HG03139 (cell line): ENCODE measurements around the gene FILIP1L.

Experiments
- ATAC-seq: cut with Tn5 transposase; IDR thresholded peaks from one replicate; pipeline ENCODE4 v1.9.1; 2021; ENCODE audit not compliant: unreplicated experiment

Gene FILIP1L

GRCh38 chr3:99955773-99956562, 158.3 kb downstream of the FILIP1L start:
- ATAC-seq: no peak

DNA sequence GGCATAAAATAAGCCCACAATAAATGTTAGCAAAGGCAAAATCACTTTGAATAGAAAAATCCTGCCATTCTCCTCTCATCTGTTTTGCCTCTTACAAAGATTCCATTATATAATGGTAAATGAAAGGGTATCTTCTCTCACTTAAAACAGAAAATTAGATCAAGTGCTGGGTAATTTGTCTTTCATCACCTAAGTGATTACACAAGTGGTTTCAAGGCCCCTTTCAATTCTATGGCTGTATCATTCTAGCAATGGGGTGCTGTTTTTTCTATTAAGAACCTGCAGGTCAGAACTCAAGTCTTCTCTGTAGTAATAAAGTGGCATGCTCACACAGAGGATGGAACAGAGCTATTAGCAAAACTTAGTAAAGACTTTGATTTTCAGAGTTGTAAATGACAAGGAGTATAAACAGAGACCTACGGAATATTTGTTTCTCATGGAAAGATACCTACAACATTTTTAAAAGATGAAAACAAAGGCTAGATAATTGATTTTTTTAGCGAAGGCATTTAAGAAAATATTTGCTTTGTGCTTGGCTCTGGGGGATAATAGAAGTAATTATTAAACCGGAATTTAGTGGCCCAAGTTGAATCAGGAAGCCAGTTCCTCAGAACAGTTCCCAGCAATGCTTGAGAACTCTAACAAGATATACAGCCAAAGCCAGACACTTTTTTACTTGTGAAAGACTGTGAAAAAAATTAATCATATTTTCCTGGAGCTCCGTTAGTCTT, 159.2 kb downstream of the FILIP1L start:
- no peak for ATAC-seq

DNA sequence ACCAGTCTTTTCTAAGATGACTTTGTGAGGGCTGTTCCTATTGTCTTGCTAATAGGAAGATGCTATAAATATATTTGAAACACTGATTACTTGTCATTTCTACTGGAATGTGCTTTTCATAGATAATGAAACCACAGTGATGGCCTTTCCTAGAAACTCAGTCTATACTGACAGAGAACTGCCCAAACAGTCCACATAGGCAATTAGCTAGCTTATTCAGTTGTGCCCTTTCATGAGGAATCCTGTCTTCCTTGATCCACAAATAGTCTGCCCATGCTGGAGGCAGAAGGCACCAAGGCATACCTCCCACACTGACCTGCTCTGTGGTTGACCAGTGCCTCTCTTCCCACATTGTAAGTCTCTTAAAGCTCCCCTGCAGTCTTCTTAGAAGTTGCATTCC, 160.7 kb downstream of the FILIP1L start:
- ATAC-seq: no peak

DNA sequence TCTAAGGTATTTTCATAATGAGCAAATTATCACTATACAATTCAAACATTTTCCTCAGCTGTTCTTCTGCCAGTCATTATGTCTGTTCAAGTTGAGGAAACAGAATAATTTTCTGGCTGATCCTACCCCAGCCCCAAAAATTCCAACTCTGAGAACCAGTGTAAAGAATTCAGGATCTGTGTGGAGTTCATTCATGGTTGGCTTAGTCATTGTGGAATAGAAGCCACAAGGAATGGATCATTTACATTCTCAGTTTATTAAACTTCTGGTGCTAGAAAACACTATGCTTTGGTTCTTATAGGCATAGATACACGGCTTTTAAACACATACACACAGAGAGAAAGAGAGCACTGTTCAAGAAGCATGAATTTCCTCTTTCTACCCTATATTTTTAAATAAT, 162.0 kb downstream of the FILIP1L start:
- ATAC-seq: no peak

GRCh38 chr3:99951701-99952100, 162.6 kb downstream of the FILIP1L start:
- no peak for ATAC-seq

DNA sequence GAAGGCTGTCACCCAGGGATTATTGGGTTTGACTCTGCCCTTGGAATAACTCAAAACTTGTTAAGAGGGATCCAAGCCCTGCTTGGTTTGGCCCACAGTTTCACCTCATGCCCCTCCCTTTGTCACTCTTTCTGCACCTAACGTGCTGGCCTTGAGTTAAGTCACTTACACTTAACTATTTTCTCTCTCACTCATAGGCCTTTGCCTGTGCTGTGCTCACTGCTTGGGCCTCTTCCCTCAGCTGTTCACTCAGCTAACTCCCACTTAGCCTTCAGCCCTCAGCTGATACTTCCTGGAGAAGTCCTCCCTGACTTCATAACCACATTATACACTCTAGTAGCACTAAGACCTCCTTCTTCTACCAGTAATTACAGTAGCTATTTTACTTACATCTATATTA, 163.4 kb downstream of the FILIP1L start:
- ATAC-seq: no peak

GRCh38 chr3:99949956-99950670, 164.2 kb downstream of the FILIP1L start:
- no peak for ATAC-seq

- no peak for ATAC-seq
These were observed 165.7 kb downstream of the FILIP1L start for GRCh38 chr3:99948467-99949089.

DNA sequence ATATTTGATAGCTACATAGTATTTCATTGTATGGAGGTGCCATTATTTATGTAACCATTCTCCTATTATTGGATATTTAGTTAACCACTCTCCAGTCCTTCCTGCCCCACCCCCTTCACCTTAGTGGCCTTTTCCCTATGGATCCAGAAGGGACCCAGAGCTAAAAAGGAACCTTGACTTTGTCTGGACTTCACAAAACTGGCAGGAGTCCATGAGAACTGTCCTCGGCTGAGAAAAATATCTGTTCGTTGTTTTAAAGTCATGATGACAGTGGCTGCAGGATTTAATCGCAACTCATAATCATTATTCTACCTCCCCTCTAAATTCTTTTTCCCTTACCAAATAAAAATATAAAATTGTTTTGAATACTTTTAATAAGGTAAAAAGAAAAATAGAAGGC, 166.9 kb downstream of the FILIP1L start:
- no peak for ATAC-seq

DNA sequence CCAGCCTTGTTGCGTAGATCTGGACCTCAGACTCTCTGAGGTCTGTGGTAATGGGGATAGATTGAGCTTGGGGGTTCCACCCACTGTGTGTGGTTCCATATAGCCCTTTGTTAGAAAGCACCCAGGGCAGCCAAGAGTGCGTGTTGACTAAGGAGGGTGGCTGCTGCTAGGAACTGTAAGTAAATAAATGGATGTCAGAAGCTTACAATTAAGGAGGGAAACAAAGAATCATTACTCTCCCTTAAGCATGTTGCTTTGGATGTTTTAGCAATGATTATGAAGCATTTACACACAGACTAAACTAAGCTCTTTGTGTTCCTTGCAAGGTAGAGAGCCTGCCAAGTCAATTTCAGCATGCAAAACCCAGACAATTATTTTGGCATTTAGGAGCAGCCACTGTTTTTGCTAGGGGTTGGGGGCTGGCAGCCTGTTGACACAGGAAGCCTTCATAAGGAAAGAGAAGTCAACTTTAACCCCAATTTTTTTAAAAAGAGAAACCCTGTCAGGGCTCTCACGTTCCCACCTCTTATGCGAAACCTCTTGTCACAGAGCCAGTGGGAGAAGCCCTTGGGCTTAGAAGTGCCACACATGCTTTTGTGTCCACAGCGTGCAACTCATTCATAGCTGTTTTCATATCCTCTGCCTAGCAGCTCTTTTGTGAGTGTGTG, 168.8 kb downstream of the FILIP1L start:
- no peak for ATAC-seq

DNA sequence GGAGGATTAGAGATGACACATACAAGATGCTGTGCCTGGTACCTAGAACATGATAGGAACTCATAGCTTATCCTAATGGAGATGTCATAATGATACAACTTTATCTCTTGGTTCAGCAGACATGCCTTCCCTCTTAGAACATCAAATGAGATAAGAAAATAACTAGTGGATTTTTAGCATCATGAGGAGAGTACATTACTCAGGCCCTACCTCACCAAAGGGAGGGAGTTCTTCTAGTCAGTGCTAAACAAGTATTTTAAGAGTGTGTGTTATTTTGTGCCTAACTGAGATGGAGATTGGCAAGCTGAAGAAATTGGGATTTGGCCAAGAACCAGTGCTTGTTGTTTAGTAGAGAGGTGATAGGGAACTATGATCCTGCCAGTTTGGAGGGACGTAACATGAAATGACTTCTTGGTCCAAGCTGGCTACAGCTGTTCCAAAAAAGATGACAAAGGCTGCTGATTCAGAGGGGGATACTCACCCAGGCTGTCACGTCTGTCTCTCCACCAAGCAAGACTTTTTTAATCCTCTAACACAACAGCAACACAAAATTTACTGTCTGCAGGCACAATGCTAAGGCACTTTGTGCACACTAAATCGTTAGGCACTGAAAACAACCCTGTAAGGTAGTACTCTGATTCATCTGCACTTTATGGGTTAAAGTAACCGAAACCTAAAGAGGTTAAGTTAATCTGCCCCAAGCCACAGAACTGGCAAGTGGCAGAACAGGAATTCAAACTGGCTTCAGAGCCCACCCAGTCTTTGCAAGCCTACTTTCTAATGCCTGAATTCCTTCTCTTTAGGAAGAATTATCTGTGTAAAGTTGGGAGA, 170.2 kb downstream of the FILIP1L start:
- no peak for ATAC-seq

DNA sequence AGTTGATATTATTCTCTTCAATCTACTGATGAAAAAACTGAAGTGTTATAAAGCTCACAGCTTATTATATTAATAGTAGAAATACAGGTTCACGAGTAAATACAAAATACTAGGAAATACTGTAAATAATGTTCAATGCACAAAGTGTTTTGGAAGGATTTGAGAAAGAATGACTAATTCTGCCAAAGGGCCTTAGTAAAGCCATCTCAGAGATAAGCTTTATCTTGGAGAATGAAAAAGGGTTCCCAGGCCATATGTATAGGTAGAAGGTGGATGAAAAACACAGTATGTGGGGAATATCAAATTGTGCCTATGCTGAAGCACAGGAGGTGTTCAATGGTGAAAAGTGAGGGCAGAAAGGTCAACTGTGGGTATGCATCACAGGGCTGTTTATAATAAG, 173.1 kb downstream of the FILIP1L start:
- ATAC-seq: no peak

DNA sequence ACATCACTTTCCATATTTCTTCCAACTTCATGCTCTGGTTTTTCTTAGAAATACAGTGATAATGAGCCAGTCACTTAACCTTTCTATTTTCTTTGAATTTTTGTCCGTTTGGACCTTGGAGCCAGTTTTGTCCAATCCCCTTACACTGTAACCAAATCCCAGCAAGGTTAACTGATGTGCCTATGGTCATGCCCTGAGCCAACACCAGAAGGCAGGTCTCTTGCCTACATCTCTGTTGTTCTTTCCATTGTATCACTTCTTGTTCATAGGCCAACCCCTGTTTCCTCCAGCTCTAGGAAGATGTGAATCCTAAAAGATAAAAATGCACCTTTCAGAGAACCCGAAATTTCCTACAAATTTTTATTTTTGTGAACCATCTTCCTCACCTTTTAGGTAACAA, 174.0 kb downstream of the FILIP1L start:
- ATAC-seq: no peak

- no peak for ATAC-seq
These were observed 174.4 kb downstream of the FILIP1L start for GRCh38 chr3:99939876-99940275.

- no peak for ATAC-seq
These were observed 175.9 kb downstream of the FILIP1L start for GRCh38 chr3:99938270-99938911.

GRCh38 chr3:99934975-99935797, 179.1 kb downstream of the FILIP1L start:
- no peak for ATAC-seq

DNA sequence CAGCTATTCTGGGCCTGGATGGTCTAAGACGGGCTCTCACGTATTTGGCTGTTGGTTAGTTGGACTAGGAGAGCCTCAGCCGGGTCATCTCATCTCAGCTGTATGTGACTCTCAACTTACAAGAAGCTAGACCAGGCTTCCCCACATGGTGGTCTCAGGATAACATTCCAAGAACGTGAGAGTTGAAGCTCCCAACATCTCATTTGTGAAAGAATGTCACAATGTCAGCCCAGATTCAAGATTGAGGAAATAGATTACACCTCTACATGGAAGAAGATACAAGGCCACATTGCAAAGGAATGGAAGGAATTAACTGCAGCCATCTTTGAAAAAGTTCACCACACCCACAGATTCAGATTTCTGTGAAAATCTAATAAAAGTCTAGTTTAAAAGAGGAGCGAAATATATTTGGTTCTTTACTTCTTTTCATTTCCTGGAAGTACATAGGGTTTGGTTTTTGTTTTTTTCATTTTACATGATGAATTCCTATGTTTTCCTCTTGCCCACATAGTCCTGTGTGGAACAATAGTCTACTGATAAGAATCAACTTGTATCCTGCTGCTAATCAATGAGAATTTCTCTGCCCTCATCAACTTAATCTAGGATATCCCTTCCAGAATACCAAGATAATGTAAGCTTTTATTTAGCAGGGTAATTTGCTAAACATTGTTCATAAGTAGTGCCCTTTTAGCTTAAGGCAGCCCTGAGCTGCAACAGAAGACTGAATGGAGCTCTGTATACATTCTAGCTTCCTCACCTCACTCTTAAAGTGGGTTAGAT, 180.1 kb downstream of the FILIP1L start:
- ATAC-seq: no peak

DNA sequence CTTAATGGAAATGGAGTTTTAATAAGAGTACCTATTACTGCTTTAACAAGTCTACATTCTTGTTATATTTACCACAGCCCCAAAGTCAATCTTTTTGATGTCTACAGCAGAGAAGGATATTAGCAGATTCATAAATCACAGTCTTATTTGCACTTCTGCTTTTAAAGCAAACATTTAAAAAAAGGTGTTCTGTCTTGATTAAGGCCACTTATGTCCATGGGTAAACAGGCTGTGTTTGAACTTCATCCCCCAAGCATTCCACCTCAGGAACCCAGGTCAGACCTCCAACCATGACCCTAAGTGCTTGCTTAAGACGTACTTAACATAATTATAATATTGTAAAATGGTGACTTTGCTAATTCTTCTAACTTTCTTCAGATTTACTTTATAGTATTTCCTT, 183.2 kb downstream of the FILIP1L start:
- ATAC-seq: no peak
